Neural cell (in vitro differentiated cells): Measurements from ENCODE around the gene PTOV1. TPM values are rescaled to one million over a fixed set of nuclear protein-coding genes. Genes with fewer than 3 reads are reported as not detected.
A peak's percentile ranks its signal among the peaks of the same experiment; 100 is the strongest.

Source experiments
- H2AFZ ChIP-seq: fragments of 200-600, 300-800 bp; sonication (generic), shearing (Covaris generic); 2 replicates; pipeline ENCODE4 v1.6.0; 2014; ENCODE audit warnings: low read depth, mild to moderate bottlenecking, antibody characterized with exemption, low read length, moderate library complexity
- H3F3A ChIP-seq: fragments of 200-600 bp; shearing (Covaris generic); 2 replicates; pipeline ENCODE4 v1.6.1; 2016; ENCODE audit warnings: mild to moderate bottlenecking, moderate library complexity, mixed read lengths, antibody characterized with exemption, low read length; ENCODE audit not compliant: insufficient read depth, poor library complexity, severe bottlenecking
- H3K27ac ChIP-seq: fragments of 200-600, 300-800 bp; sonication (generic), shearing (Covaris generic); 2 replicates; pipeline ENCODE4 v1.5.1; 2014; ENCODE audit warnings: mild to moderate bottlenecking, low read length, moderate library complexity
- H3K27me3 ChIP-seq: fragments of 300-800, 200-600 bp; sonication (generic), shearing (Covaris generic); 2 replicates; pipeline ENCODE4 v1.6.0; 2014; ENCODE audit warnings: mild to moderate bottlenecking, low read depth, low read length, moderate library complexity; ENCODE audit not compliant: insufficient read depth
- H3K36me3 ChIP-seq: fragments of 300-800, 200-600 bp; sonication (generic), shearing (Covaris generic); 2 replicates; pipeline ENCODE4 v1.5.1; 2014; ENCODE audit warnings: mild to moderate bottlenecking, antibody characterized with exemption, low read length, moderate library complexity; ENCODE audit not compliant: insufficient read depth
- H3K4me2 ChIP-seq: fragments of 300-800, 200-600 bp; sonication (generic), shearing (Covaris generic); 2 replicates; pipeline ENCODE4 v1.6.0; 2014; ENCODE audit warnings: mild to moderate bottlenecking, low read length
- H3K4me3 ChIP-seq: fragments of 300-800, 200-600 bp; sonication (generic), shearing (Covaris generic); 2 replicates; pipeline ENCODE4 v1.5.1; 2014; ENCODE audit warnings: mild to moderate bottlenecking, low read length, moderate library complexity
- H3K79me2 ChIP-seq: fragments of 200-600 bp; shearing (Covaris generic); replicated peaks from 2 replicates; pipeline ENCODE4 v1.6.0; 2014; ENCODE audit warnings: mild to moderate bottlenecking, low read length, moderate library complexity; ENCODE audit not compliant: insufficient read depth
- H3K9ac ChIP-seq: fragments of 300-800, 200-600 bp; sonication (generic), shearing (Covaris generic); 2 replicates; pipeline ENCODE4 v1.6.1; 2016; ENCODE audit warnings: mild to moderate bottlenecking, low read length, mixed read lengths
- H3K9me2 ChIP-seq: fragments of 200-600 bp; shearing (Covaris generic); 2 replicates; pipeline ENCODE4 v1.6.1; 2016; ENCODE audit warnings: mild to moderate bottlenecking, low read length, mixed read lengths; ENCODE audit not compliant: insufficient read depth
- H3K9me3 ChIP-seq: fragments of 200-600, 300-800 bp; sonication (generic), shearing (Covaris generic); 2 replicates; pipeline ENCODE4 v1.6.1; 2016; ENCODE audit warnings: mild to moderate bottlenecking, mixed run types, low read length, moderate library complexity, mixed read lengths
- H4K20me1 ChIP-seq: fragments of 200-600 bp; shearing (Covaris generic); 2 replicates; pipeline ENCODE4 v1.6.1; 2016; ENCODE audit warnings: mild to moderate bottlenecking, mixed run types; ENCODE audit not compliant: insufficient read depth
- EP300 ChIP-seq: fragments of 450-650 bp; conservative IDR thresholded peaks from 2 replicates; pipeline ENCODE4 v1.6.1; 2014; ENCODE audit warnings: antibody characterized with exemption, mild to moderate bottlenecking, moderate library complexity; ENCODE audit not compliant: poor library complexity, severe bottlenecking
- EZH2 ChIP-seq: fragments of 200-600, 300-800 bp; shearing (Covaris generic), sonication (generic); IDR thresholded peaks from 2 replicates; pipeline ENCODE4 v1.6.1; 2014; ENCODE audit warnings: antibody characterized with exemption, low read length, borderline replicate concordance, mild to moderate bottlenecking; ENCODE audit not compliant: insufficient read depth, poor library complexity, severe bottlenecking
- MXI1 ChIP-seq: fragments of 450-650 bp; conservative IDR thresholded peaks from 2 replicates; pipeline ENCODE4 v1.6.1; 2014; ENCODE audit warnings: antibody characterized with exemption, mild to moderate bottlenecking; ENCODE audit not compliant: poor library complexity, severe bottlenecking
- POLR2AphosphoS5 ChIP-seq: IDR thresholded peaks from 2 replicates; pipeline ENCODE4 v1.6.1; 2012
- RAD21 ChIP-seq: fragments of 450-650 bp; conservative IDR thresholded peaks from 2 replicates; pipeline ENCODE4 v1.6.1; 2014; ENCODE audit warnings: antibody characterized with exemption, mild to moderate bottlenecking, moderate library complexity
- SMC3 ChIP-seq: fragments of 450-650 bp; conservative IDR thresholded peaks from 2 replicates; pipeline ENCODE4 v1.6.1; 2014; ENCODE audit warnings: antibody characterized with exemption, mild to moderate bottlenecking, moderate library complexity; ENCODE audit not compliant: poor library complexity
- TAF1 ChIP-seq: IDR thresholded peaks from 2 replicates; pipeline ENCODE4 v1.6.1; 2012; ENCODE audit warnings: low read depth
- polyA plus RNA-seq: library from polyadenylated mRNA; depleted of rRNA; stranded (reverse); fragments of >200 nt; gene quantifications from 2 replicates; pipeline ENCODE4 v1.2.3, GENCODE V29; 2014
- TF ChIP-seq, protein P1 (sequence below): IDR thresholded peaks from 2 replicates; pipeline ENCODE4 v1.6.1; 2012; ENCODE audit warnings: borderline replicate concordance
- TF ChIP-seq, protein P2 (sequence below): fragments of 450-650 bp; IDR thresholded peaks from 2 replicates; pipeline ENCODE4 v1.5.1; 2014; ENCODE audit warnings: antibody characterized with exemption, mild to moderate bottlenecking, moderate library complexity; ENCODE audit not compliant: poor library complexity, severe bottlenecking

PTOV1 gene
- polyA plus RNA-seq, 1 donor from 2014 or later: 199 TPM

DNA sequence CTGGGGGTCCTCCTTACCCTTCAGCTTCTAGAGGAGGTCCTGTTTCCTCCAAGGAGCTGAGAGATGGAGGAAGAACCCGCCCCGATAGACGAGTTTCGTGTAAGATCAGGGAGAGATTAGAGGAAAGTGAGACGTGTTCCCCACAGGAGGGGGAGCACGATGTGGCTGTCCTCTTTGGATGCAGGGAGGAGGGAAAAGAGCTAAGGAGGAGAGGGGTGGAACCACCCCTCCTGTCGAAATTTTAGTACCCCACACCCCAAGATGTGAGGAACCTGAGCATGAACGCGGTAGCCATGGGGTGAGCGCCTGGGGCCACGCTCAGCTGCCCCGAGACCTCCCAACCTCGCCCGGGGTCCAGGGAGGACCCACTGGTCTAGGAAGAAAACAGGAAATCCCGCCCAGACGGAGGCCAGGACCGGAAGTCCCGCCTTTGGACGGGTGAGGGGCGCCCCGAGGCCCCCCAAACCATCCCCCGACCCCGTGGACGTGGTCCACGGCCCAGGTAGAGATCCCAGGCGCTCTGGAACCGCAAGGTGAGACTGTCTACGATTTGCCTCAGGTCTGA lies 25.0 kb downstream of the PTOV1 start:
- no peaks in the 10 kb centered on the region for H4K20me1 ChIP-seq
- peaks cover 14% of the 10 kb centered on the region for H3K79me2 ChIP-seq
- TF ChIP-seq TAF1: peak; percentile 3
- TF ChIP-seq, protein P1, sequence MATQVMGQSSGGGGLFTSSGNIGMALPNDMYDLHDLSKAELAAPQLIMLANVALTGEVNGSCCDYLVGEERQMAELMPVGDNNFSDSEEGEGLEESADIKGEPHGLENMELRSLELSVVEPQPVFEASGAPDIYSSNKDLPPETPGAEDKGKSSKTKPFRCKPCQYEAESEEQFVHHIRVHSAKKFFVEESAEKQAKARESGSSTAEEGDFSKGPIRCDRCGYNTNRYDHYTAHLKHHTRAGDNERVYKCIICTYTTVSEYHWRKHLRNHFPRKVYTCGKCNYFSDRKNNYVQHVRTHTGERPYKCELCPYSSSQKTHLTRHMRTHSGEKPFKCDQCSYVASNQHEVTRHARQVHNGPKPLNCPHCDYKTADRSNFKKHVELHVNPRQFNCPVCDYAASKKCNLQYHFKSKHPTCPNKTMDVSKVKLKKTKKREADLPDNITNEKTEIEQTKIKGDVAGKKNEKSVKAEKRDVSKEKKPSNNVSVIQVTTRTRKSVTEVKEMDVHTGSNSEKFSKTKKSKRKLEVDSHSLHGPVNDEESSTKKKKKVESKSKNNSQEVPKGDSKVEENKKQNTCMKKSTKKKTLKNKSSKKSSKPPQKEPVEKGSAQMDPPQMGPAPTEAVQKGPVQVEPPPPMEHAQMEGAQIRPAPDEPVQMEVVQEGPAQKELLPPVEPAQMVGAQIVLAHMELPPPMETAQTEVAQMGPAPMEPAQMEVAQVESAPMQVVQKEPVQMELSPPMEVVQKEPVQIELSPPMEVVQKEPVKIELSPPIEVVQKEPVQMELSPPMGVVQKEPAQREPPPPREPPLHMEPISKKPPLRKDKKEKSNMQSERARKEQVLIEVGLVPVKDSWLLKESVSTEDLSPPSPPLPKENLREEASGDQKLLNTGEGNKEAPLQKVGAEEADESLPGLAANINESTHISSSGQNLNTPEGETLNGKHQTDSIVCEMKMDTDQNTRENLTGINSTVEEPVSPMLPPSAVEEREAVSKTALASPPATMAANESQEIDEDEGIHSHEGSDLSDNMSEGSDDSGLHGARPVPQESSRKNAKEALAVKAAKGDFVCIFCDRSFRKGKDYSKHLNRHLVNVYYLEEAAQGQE: no peak
- no peaks in the 10 kb centered on the region for H3K9me2 ChIP-seq
- no peaks in the 10 kb centered on the region for H3K36me3 ChIP-seq
- peak overlapping the region; percentile 81 for H3K4me2 ChIP-seq
- no peaks in the 10 kb centered on the region for H3K9me3 ChIP-seq
- peak overlapping the region; percentile 97 for H3K9ac ChIP-seq
- peak overlapping the region; percentile 43 for H2AFZ ChIP-seq
- H3K27me3 ChIP-seq: no peaks in the 10 kb centered on the region
- H3K27ac ChIP-seq: peak overlapping the region; percentile 93
- no peaks in the 10 kb centered on the region for H3F3A ChIP-seq
- H3K4me3 ChIP-seq: peak overlapping the region; percentile 75

DNA sequence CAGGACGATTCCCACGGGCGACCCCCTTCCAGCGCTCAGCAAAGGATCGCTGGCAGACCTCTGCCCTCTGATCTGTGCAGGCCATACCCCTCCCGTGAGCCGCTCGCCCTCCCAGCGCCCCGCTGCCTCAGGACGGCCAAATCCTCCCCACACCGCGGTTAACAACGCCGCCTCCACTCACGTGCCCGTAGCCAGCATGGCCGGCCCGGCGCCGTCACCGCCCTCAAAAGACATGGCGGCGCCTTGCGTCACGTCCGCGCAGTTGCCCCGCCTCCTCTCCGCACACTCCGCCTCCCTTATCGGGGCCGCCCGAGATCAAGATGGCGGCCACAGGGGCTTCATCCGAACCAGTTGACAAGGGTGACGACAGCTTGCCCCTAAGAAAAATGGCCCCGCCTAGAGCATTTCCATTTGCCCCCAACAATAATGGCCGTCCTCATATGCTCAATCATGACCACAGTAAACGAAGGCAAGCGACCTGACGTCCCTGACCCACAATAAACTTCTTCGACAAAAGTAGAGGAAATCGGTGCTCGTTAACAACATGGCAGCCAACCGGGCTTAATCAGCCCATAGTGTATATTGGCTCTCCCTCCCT lies 25.6 kb downstream of the PTOV1 start:
- H3K9ac ChIP-seq: peak overlapping the region; percentile 97
- H3K27me3 ChIP-seq: no peaks in the 10 kb centered on the region
- peak overlapping the region; percentile 75 for H3K4me3 ChIP-seq
- no peaks in the 10 kb centered on the region for H3K36me3 ChIP-seq
- no peaks in the 10 kb centered on the region for H4K20me1 ChIP-seq
- H3K27ac ChIP-seq: peak overlapping the region; percentile 93
- H3F3A ChIP-seq: no peaks in the 10 kb centered on the region
- no peaks in the 10 kb centered on the region for H3K9me2 ChIP-seq
- H2AFZ ChIP-seq: peak overlapping the region; percentile 51
- peak overlapping the region; percentile 81 for H3K4me2 ChIP-seq
- TF ChIP-seq POLR2AphosphoS5 (peak; percentile 87), RAD21 (no peak), SMC3 (no peak), TAF1 (peak; percentile 80), MXI1 (peak; percentile 70), EP300 (no peak), EZH2 (no peak)
- TF ChIP-seq, protein P2, sequence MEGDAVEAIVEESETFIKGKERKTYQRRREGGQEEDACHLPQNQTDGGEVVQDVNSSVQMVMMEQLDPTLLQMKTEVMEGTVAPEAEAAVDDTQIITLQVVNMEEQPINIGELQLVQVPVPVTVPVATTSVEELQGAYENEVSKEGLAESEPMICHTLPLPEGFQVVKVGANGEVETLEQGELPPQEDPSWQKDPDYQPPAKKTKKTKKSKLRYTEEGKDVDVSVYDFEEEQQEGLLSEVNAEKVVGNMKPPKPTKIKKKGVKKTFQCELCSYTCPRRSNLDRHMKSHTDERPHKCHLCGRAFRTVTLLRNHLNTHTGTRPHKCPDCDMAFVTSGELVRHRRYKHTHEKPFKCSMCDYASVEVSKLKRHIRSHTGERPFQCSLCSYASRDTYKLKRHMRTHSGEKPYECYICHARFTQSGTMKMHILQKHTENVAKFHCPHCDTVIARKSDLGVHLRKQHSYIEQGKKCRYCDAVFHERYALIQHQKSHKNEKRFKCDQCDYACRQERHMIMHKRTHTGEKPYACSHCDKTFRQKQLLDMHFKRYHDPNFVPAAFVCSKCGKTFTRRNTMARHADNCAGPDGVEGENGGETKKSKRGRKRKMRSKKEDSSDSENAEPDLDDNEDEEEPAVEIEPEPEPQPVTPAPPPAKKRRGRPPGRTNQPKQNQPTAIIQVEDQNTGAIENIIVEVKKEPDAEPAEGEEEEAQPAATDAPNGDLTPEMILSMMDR: peak; percentile 17
- TF ChIP-seq, protein P1: peak; percentile 77
- no peaks in the 10 kb centered on the region for H3K9me3 ChIP-seq
- H3K79me2 ChIP-seq: peaks cover 14% of the 10 kb centered on the region
